ENCODE data around the gene RNF8. TPM values are rescaled to one million over a fixed set of nuclear protein-coding genes. Genes with fewer than 3 reads are reported as not detected.

Gene RNF8
- total RNA-seq, 1 donor from 2014 or later, result 22.4 TPM

DNA sequence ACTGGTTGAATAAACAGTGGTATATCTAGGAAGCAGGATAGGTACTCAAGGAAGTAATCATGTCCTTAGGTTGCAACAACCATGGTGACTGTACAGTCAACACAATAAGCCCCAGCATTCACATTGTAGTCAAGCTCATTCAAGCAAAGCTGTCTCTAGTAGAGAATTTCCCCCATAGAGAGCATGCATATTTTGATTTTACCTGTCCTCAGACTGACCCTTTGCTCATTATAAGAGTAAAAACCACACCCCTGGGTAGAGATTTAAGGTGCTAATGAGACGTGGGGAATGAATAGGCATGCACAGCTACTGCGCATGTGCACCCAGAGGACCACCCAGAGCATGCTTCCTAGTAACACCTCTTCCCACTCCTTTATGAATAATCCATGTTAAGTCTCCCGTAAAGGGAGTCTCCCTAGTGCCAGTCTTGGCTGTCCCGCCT, 6.1 kb upstream of the RNF8 start:
- Histone ChIP-seq H3K9me3 (ENCODE audit: insufficient read depth, low read depth, low read length) (no peaks in the 10 kb centered on the region), H4K20me1 (ENCODE audit: insufficient read depth, low read length) (no peaks in the 10 kb centered on the region), H3K4me3 (ENCODE audit: insufficient read depth, low read depth, low read length) (no peak overlapping the region), H3K79me2 (ENCODE audit: insufficient read depth, low read length) (no peaks in the 10 kb centered on the region), H3K9ac (ENCODE audit: low read length) (no peak overlapping the region), H3K27me3 (ENCODE audit: insufficient read depth, low read length) (no peaks in the 10 kb centered on the region), H3K4me2 (ENCODE audit: low read length) (no peak overlapping the region), H3K36me3 (ENCODE audit: insufficient read depth, low read length) (no peaks in the 10 kb centered on the region), H3K27ac (ENCODE audit: low read depth, low read length) (no peak overlapping the region), H3K4me1 (ENCODE audit: insufficient read depth, low read length) (no peaks in the 10 kb centered on the region), H2AFZ (ENCODE audit: low read depth, low read length) (no peak overlapping the region)
- FAIRE-seq (no peak), DNase-seq (ENCODE audit: low read depth) (no peak)
- Mint-ChIP-seq H3K4me1 (ENCODE audit: low read depth, unreplicated experiment) (no peaks in the 10 kb centered on the region), H3K9me3 (ENCODE audit: unreplicated experiment) (peaks cover 4% of the 10 kb centered on the region), H3K36me3 (ENCODE audit: low read depth, unreplicated experiment) (peaks cover 5% of the 10 kb centered on the region), H3K27me3 (ENCODE audit: low read depth, unreplicated experiment) (peaks cover 17% of the 10 kb centered on the region), H3K4me3 (ENCODE audit: unreplicated experiment) (no peak overlapping the region), H3K27ac (ENCODE audit: unreplicated experiment) (no peak overlapping the region)
- no peak for TF ChIP-seq EZH2 (IDR thresholded peaks at IDR 0.05; ENCODE audit: insufficient read depth, low read length)
- TF ChIP-seq, protein P1, sequence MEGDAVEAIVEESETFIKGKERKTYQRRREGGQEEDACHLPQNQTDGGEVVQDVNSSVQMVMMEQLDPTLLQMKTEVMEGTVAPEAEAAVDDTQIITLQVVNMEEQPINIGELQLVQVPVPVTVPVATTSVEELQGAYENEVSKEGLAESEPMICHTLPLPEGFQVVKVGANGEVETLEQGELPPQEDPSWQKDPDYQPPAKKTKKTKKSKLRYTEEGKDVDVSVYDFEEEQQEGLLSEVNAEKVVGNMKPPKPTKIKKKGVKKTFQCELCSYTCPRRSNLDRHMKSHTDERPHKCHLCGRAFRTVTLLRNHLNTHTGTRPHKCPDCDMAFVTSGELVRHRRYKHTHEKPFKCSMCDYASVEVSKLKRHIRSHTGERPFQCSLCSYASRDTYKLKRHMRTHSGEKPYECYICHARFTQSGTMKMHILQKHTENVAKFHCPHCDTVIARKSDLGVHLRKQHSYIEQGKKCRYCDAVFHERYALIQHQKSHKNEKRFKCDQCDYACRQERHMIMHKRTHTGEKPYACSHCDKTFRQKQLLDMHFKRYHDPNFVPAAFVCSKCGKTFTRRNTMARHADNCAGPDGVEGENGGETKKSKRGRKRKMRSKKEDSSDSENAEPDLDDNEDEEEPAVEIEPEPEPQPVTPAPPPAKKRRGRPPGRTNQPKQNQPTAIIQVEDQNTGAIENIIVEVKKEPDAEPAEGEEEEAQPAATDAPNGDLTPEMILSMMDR (IDR thresholded peaks at IDR 0.05; ENCODE audit: insufficient read depth, low read depth, low read length), result no peak

DNA sequence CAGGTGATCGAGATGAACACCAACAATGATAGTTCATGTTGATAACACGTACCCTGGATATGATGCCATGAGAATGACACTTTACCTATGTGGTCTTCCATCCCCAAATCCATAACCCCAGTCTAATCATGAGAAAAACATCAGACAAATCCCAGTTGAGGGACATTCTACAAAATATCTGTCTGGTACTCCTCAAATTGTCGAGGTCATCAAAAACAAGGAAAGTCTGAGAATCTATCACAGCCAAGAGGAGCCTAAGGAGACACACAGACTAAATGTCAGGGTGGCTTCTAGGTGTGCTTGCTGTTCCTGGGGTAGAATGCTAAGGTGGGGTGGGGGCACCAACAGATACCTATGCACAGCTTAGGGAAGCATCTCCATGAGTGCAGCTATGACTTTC, 2.8 kb upstream of the RNF8 start:
- peaks cover 11% of the 10 kb centered on the region for H3K27me3 Mint-ChIP-seq (ENCODE audit: low read depth, unreplicated experiment)
- Histone ChIP-seq H3K79me2 (ENCODE audit: insufficient read depth, low read length) (peaks cover 20% of the 10 kb centered on the region), H4K20me1 (ENCODE audit: insufficient read depth, low read length) (peaks cover 13% of the 10 kb centered on the region), H3K27me3 (ENCODE audit: insufficient read depth, low read length) (no peaks in the 10 kb centered on the region), H3K27ac (ENCODE audit: low read depth, low read length) (no peak overlapping the region), H2AFZ (ENCODE audit: low read depth, low read length) (no peak overlapping the region), H3K9ac (ENCODE audit: low read length) (no peak overlapping the region), H3K4me3 (ENCODE audit: insufficient read depth, low read depth, low read length) (no peak overlapping the region), H3K4me1 (ENCODE audit: insufficient read depth, low read length) (peaks cover 6% of the 10 kb centered on the region), H3K9me3 (ENCODE audit: insufficient read depth, low read depth, low read length) (no peaks in the 10 kb centered on the region), H3K36me3 (ENCODE audit: insufficient read depth, low read length) (no peaks in the 10 kb centered on the region), H3K4me2 (ENCODE audit: low read length) (no peak overlapping the region)
- DNase-seq (ENCODE audit: low read depth) (no peak), FAIRE-seq (no peak)
- peaks cover 4% of the 10 kb centered on the region for H3K4me1 Mint-ChIP-seq (ENCODE audit: low read depth, unreplicated experiment)
- H3K4me3 Mint-ChIP-seq (ENCODE audit: unreplicated experiment), result no peak overlapping the region
- H3K27ac Mint-ChIP-seq (ENCODE audit: unreplicated experiment), result no peak overlapping the region
- TF ChIP-seq EZH2 (IDR thresholded peaks at IDR 0.05; ENCODE audit: insufficient read depth, low read length), result no peak
- TF ChIP-seq, protein P1 (IDR thresholded peaks at IDR 0.05; ENCODE audit: insufficient read depth, low read depth, low read length), result no peak
- H3K9me3 Mint-ChIP-seq (ENCODE audit: unreplicated experiment), result no peaks in the 10 kb centered on the region
- no peaks in the 10 kb centered on the region for H3K36me3 Mint-ChIP-seq (ENCODE audit: low read depth, unreplicated experiment)

DNA sequence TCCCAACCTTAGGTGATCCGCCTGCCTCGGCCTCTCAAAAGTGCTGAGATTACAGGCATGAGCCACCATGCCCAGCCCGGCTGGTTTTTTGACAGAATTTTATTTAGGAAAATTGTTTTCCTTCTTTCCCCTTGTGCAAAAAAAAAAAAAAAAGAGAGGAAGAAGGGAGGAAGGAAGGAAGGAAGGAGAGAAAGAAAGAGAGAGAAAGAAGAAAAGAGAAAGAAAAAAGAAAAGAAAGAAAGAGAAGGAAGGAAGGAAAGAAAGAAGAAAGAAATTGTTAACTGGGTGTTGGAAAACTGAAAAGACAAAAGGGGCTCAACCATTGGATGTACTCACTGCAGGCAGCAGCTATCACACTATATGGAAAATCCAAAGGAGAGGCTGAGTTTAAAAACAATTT, 1.4 kb upstream of the RNF8 start:
- Mint-ChIP-seq H3K27me3 (ENCODE audit: low read depth, unreplicated experiment) (peaks cover 6% of the 10 kb centered on the region), H3K36me3 (ENCODE audit: low read depth, unreplicated experiment) (no peaks in the 10 kb centered on the region), H3K4me3 (ENCODE audit: unreplicated experiment) (peak overlapping the region; percentile 27), H3K9me3 (ENCODE audit: unreplicated experiment) (no peaks in the 10 kb centered on the region), H3K27ac (ENCODE audit: unreplicated experiment) (no peak overlapping the region), H3K4me1 (ENCODE audit: low read depth, unreplicated experiment) (peaks cover 8% of the 10 kb centered on the region)
- no peak overlapping the region for H2AFZ ChIP-seq (ENCODE audit: low read depth, low read length)
- no peaks in the 10 kb centered on the region for H3K27me3 ChIP-seq (ENCODE audit: insufficient read depth, low read length)
- DNase-seq (ENCODE audit: low read depth), result no peak
- H3K36me3 ChIP-seq (ENCODE audit: insufficient read depth, low read length), result no peaks in the 10 kb centered on the region
- H3K4me3 ChIP-seq (ENCODE audit: insufficient read depth, low read depth, low read length), result no peak overlapping the region
- no peak overlapping the region for H3K9ac ChIP-seq (ENCODE audit: low read length)
- H3K9me3 ChIP-seq (ENCODE audit: insufficient read depth, low read depth, low read length), result no peaks in the 10 kb centered on the region
- no peak overlapping the region for H3K27ac ChIP-seq (ENCODE audit: low read depth, low read length)
- H3K79me2 ChIP-seq (ENCODE audit: insufficient read depth, low read length), result peaks cover 34% of the 10 kb centered on the region
- FAIRE-seq, result no peak
- no peak overlapping the region for H3K4me2 ChIP-seq (ENCODE audit: low read length)
- H4K20me1 ChIP-seq (ENCODE audit: insufficient read depth, low read length), result peaks cover 25% of the 10 kb centered on the region
- peaks cover 6% of the 10 kb centered on the region for H3K4me1 ChIP-seq (ENCODE audit: insufficient read depth, low read length)
- no peak for TF ChIP-seq EZH2 (IDR thresholded peaks at IDR 0.05; ENCODE audit: insufficient read depth, low read length)
- TF ChIP-seq, protein P1 (IDR thresholded peaks at IDR 0.05; ENCODE audit: insufficient read depth, low read depth, low read length), result no peak
